Esophagus squamous epithelium (tissue), 4 donors: Measurements from ENCODE around the gene PCCA.

Experiments used
- CTCF ChIP-seq, 6 experiments: fragments of 450-650 bp in 4 of 6; fragments of 200-600 bp in 2 of 6; sonication (generic) in 2 of 6; IDR thresholded peaks; one replicate each; pipeline ENCODE4 v1.5.1; 2016 to 2019; ENCODE audit warnings: antibody characterized with exemption in 6 of 6, mild to moderate bottlenecking in 4 of 6, moderate library complexity in 4 of 6
- POLR2A ChIP-seq, 4 donors: fragments of 450-650 bp; IDR thresholded peaks; one replicate each; pipeline ENCODE4 v1.6.1; 2017; ENCODE audit warnings: antibody characterized with exemption in 4 of 4, mild to moderate bottlenecking in 4 of 4, moderate library complexity in 3 of 4

DNA sequence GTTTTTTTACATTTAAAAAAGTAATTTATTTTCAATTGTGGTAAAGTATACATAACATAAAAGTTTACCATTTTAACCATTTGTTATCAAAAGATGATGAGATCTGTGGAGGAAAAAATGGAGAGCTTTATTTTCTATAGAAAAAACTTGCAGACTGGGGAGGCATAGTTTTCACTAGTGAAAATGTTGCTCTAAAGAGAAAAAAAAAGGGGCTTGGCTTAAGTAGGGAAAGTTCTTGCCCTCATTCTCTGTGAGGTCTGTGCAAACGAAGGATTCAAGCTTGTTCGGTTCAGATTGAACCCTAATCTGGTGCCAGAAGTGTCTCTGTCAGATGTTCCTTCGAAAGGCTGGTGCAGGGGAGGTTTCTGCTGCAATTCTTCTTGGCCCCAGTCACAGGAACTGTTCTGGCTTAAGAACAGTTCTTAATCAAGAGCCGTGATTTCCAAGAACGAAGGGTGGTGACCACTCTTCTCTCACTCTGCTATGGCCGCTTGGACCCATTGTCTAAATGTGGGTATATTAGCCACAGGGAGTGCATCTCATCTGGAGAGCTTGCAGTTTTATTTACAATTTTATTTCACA is 42.1 kb downstream of the PCCA start:
- TF ChIP-seq POLR2A (IDR thresholded peaks at IDR 0.05): no peak
- TF ChIP-seq CTCF (IDR thresholded peaks at IDR 0.05): no peak
